Astrocyte (in vitro differentiated cells and primary cell): ENCODE data around the gene HLA-DQA1. TPM values are rescaled to one million over a fixed set of nuclear protein-coding genes. Genes with fewer than 3 reads are reported as not detected.
A peak's percentile ranks its signal among the peaks of the same experiment; 100 is the strongest.

ENCODE experiments used
- DNase-seq: peaks from one replicate; pipeline ENCODE4 v3.0.0-alpha.2; 2010; ENCODE audit warnings: low read depth
- FAIRE-seq: peaks from 2 replicates; lab custom pipeline; 2011; peaks lifted over from hg19 to GRCh38; lab: Jason Lieb, UNC
- H2AFZ ChIP-seq: 2 replicates; pipeline ENCODE4 v1.6.0; 2012; ENCODE audit warnings: low read depth, low read length, inconsistent platforms
- H3K27ac ChIP-seq: 2 replicates; pipeline ENCODE4 v1.5.1; 2011; ENCODE audit warnings: low read depth, low read length, inconsistent platforms
- H3K27me3 ChIP-seq: 2 replicates; pipeline ENCODE4 v1.6.0; 2011; ENCODE audit warnings: low read length, inconsistent platforms; ENCODE audit not compliant: insufficient read depth
- H3K36me3 ChIP-seq: 2 replicates; pipeline ENCODE4 v1.5.1; 2011; ENCODE audit warnings: low read length, inconsistent platforms; ENCODE audit not compliant: insufficient read depth
- H3K4me1 ChIP-seq: 2 replicates; pipeline ENCODE4 v1.5.1; 2011; ENCODE audit warnings: low read length, inconsistent platforms; ENCODE audit not compliant: insufficient read depth
- H3K4me2 ChIP-seq: 2 replicates; pipeline ENCODE4 v1.6.0; 2012; ENCODE audit warnings: low read length, inconsistent platforms
- H3K4me3 ChIP-seq: 2 replicates; pipeline ENCODE4 v1.5.1; 2011; ENCODE audit warnings: low read depth, mild to moderate bottlenecking, low read length, inconsistent platforms; ENCODE audit not compliant: insufficient read depth
- H3K79me2 ChIP-seq: 2 replicates; pipeline ENCODE4 v1.6.0; 2012; ENCODE audit warnings: mild to moderate bottlenecking, low read length, inconsistent platforms; ENCODE audit not compliant: insufficient read depth
- H3K9ac ChIP-seq: 2 replicates; pipeline ENCODE4 v1.6.0; 2012; ENCODE audit warnings: mild to moderate bottlenecking, low read length, inconsistent platforms
- H3K9me3 ChIP-seq: 2 replicates; pipeline ENCODE4 v1.5.1; 2012; ENCODE audit warnings: low read depth, mild to moderate bottlenecking, low read length, inconsistent platforms; ENCODE audit not compliant: insufficient read depth
- H4K20me1 ChIP-seq: 2 replicates; pipeline ENCODE4 v1.6.0; 2012; ENCODE audit warnings: low read length, inconsistent platforms; ENCODE audit not compliant: insufficient read depth
- H3K27ac Mint-ChIP-seq: one replicate; pipeline ENCODE4 v1.8.0; 2021; ENCODE audit warnings: mild to moderate bottlenecking, mixed read lengths; ENCODE audit not compliant: unreplicated experiment
- H3K27me3 Mint-ChIP-seq: one replicate; pipeline ENCODE4 v1.8.0; 2021; ENCODE audit warnings: low read depth, mixed read lengths; ENCODE audit not compliant: unreplicated experiment
- H3K36me3 Mint-ChIP-seq: one replicate; pipeline ENCODE4 v1.8.0; 2021; ENCODE audit warnings: low read depth, mixed read lengths; ENCODE audit not compliant: unreplicated experiment
- H3K4me1 Mint-ChIP-seq: one replicate; pipeline ENCODE4 v1.8.0; 2021; ENCODE audit warnings: low read depth, mixed read lengths; ENCODE audit not compliant: unreplicated experiment
- H3K4me3 Mint-ChIP-seq: one replicate; pipeline ENCODE4 v1.8.0; 2021; ENCODE audit warnings: mild to moderate bottlenecking, moderate library complexity, mixed read lengths; ENCODE audit not compliant: unreplicated experiment
- H3K9me3 Mint-ChIP-seq: one replicate; pipeline ENCODE4 v1.8.0; 2021; ENCODE audit warnings: mild to moderate bottlenecking, mixed read lengths; ENCODE audit not compliant: unreplicated experiment
- EZH2 ChIP-seq: IDR thresholded peaks from 2 replicates; pipeline ENCODE4 v1.6.1; 2012; ENCODE audit warnings: mild to moderate bottlenecking, low read length, inconsistent platforms; ENCODE audit not compliant: insufficient read depth
- total RNA-seq: library from RNA; stranded (reverse); gene quantifications from 2 replicates; pipeline ENCODE4 v1.2.1, GENCODE V29; 2021
- TF ChIP-seq, protein P1 (sequence below): IDR thresholded peaks from 2 replicates; pipeline ENCODE4 v1.5.1; 2011; ENCODE audit warnings: low read depth, mild to moderate bottlenecking, inconsistent platforms, low read length, moderate library complexity; ENCODE audit not compliant: insufficient read depth

Gene HLA-DQA1
- total RNA-seq, 1 donor from 2014 or later, result not detected

DNA sequence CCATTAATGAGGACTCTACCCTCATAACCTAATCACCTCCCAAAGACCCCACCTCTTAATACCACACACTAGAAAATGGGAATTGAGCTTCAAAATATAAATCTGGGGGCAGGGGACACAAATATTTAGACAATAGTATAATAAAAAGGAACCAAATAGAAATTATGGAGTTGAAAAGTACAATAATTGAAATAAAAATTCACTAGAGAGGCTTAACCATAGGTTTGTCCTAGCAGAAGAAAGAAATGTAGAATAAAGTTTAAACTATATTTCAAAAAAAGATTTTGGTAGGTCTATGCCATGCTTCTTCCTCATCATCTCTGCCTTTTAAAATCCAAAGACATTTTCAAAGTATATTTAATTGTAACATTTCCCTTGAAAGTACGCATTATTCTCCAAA, 19.5 kb upstream of the HLA-DQA1 start:
- H3K4me3 Mint-ChIP-seq, result no peak overlapping the region
- peaks cover 9% of the 10 kb centered on the region for H3K9me3 Mint-ChIP-seq

GRCh38 chr6:32621372-32621771, 15.8 kb upstream of the HLA-DQA1 start:
- no peak overlapping the region for H3K27ac ChIP-seq
- H3K27ac Mint-ChIP-seq, result no peak overlapping the region
- H3K4me3 ChIP-seq, result no peak overlapping the region
- H3K9me3 Mint-ChIP-seq, result peaks cover 9% of the 10 kb centered on the region
- H3K4me1 ChIP-seq, result no peaks in the 10 kb centered on the region
- no peaks in the 10 kb centered on the region for H3K9me3 ChIP-seq
- peaks cover 7% of the 10 kb centered on the region for H3K4me1 Mint-ChIP-seq
- no peak overlapping the region for H2AFZ ChIP-seq
- H3K9ac ChIP-seq, result no peak overlapping the region
- no peak for FAIRE-seq
- no peak overlapping the region for H3K4me2 ChIP-seq
- H3K36me3 Mint-ChIP-seq, result peaks cover 1% of the 10 kb centered on the region
- TF ChIP-seq EZH2, result no peak
- TF ChIP-seq, protein P1, sequence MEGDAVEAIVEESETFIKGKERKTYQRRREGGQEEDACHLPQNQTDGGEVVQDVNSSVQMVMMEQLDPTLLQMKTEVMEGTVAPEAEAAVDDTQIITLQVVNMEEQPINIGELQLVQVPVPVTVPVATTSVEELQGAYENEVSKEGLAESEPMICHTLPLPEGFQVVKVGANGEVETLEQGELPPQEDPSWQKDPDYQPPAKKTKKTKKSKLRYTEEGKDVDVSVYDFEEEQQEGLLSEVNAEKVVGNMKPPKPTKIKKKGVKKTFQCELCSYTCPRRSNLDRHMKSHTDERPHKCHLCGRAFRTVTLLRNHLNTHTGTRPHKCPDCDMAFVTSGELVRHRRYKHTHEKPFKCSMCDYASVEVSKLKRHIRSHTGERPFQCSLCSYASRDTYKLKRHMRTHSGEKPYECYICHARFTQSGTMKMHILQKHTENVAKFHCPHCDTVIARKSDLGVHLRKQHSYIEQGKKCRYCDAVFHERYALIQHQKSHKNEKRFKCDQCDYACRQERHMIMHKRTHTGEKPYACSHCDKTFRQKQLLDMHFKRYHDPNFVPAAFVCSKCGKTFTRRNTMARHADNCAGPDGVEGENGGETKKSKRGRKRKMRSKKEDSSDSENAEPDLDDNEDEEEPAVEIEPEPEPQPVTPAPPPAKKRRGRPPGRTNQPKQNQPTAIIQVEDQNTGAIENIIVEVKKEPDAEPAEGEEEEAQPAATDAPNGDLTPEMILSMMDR, result no peak
- no peak overlapping the region for H3K4me3 Mint-ChIP-seq
- DNase-seq, result no peak
- no peaks in the 10 kb centered on the region for H3K27me3 ChIP-seq
- no peaks in the 10 kb centered on the region for H3K36me3 ChIP-seq
- H3K79me2 ChIP-seq, result no peaks in the 10 kb centered on the region
- H4K20me1 ChIP-seq, result no peaks in the 10 kb centered on the region
- H3K27me3 Mint-ChIP-seq, result no peaks in the 10 kb centered on the region

More for the DNA sequence above, 19.5 kb upstream of the HLA-DQA1 start:
- Histone ChIP-seq H4K20me1 (no peaks in the 10 kb centered on the region), H3K79me2 (no peaks in the 10 kb centered on the region), H3K9ac (no peak overlapping the region), H3K9me3 (no peaks in the 10 kb centered on the region), H3K4me1 (no peaks in the 10 kb centered on the region), H3K4me2 (no peak overlapping the region), H3K27ac (no peak overlapping the region), H3K36me3 (no peaks in the 10 kb centered on the region), H3K4me3 (no peak overlapping the region), H2AFZ (no peak overlapping the region), H3K27me3 (peaks cover 2% of the 10 kb centered on the region)
- peaks cover 1% of the 10 kb centered on the region for H3K36me3 Mint-ChIP-seq
- FAIRE-seq, result no peak
- no peaks in the 10 kb centered on the region for H3K27me3 Mint-ChIP-seq
- no peak for DNase-seq
- H3K4me1 Mint-ChIP-seq, result peaks cover 2% of the 10 kb centered on the region
- no peak for TF ChIP-seq EZH2
- TF ChIP-seq, protein P1, result no peak
- no peak overlapping the region for H3K27ac Mint-ChIP-seq

DNA sequence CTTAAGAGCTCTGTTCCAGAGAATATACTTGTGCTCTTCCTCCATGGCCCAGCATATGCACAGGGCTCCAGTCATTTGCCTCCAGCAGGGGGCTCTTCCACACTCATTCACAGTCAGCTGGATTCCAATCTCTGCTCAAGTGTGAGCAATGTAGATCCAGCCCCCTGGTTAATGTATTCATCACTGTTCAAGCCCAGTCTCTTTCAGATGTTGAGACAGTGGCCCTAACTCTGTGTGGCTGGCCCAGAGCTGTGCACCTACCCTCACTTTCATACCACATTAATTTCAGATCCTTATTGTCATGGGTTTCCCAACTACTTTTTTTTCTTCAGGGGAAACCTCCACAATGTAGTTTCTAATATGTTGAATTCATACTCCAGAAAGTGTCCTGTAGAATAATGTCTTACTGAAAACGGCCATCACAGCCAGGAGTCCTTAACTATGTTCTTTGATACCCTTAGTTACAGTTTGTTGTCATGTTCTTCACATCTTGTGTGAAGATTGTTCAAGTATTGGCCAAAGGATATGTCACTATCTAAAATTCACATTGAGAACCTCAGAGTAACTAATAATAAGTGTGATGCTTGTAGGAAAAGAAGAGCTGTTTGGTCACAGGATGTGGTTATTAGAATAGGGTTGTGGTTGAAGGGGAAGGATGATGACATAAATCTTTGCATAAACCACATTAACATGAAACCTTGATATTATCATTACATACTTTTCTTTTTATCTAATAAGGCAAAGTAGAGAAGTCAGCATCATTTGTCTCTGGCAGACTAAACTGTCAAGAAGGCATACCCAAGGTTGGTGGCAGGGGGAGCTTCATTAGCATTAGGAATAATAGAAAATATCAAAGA, 14.4 kb upstream of the HLA-DQA1 start:
- no peaks in the 10 kb centered on the region for H3K27me3 ChIP-seq
- no peaks in the 10 kb centered on the region for H3K4me1 ChIP-seq
- peaks cover 7% of the 10 kb centered on the region for H3K4me1 Mint-ChIP-seq
- no peak overlapping the region for H3K4me3 Mint-ChIP-seq
- peak overlapping the region; percentile 68 for H3K27ac Mint-ChIP-seq
- peaks cover 3% of the 10 kb centered on the region for H3K9me3 Mint-ChIP-seq
- no peak overlapping the region for H3K9ac ChIP-seq
- DNase-seq (peak; percentile 1), FAIRE-seq (no peak)
- no peaks in the 10 kb centered on the region for H3K36me3 ChIP-seq
- H3K4me3 ChIP-seq, result no peak overlapping the region
- H3K36me3 Mint-ChIP-seq, result no peaks in the 10 kb centered on the region
- H2AFZ ChIP-seq, result no peak overlapping the region
- no peaks in the 10 kb centered on the region for H3K9me3 ChIP-seq
- H4K20me1 ChIP-seq, result no peaks in the 10 kb centered on the region
- no peak overlapping the region for H3K27ac ChIP-seq
- peak overlapping the region; percentile 34 for H3K4me2 ChIP-seq
- H3K79me2 ChIP-seq, result no peaks in the 10 kb centered on the region
- TF ChIP-seq EZH2, result no peak
- TF ChIP-seq, protein P1, result peak; percentile 55
- peaks cover 1% of the 10 kb centered on the region for H3K27me3 Mint-ChIP-seq
